ENCODE results near the gene LRRC10B. TPM values are rescaled to one million over a fixed set of nuclear protein-coding genes. Genes with fewer than 3 reads are reported as not detected.

The LRRC10B gene
- total and polyA plus RNA-seq, 2 experiments from 2014 or later, result 0.43 TPM; not detected in 1

- no peaks in the 10 kb centered on the region for H3K36me3 ChIP-seq (ENCODE audit: low read depth)
- H3K27ac ChIP-seq, result no peak overlapping the region
- H3K9ac ChIP-seq, result no peak overlapping the region
- H3K4me2 ChIP-seq (ENCODE audit: unreplicated experiment), result no peak overlapping the region
- H3K4me1 ChIP-seq (ENCODE audit: insufficient read depth), result peaks cover 4% of the 10 kb centered on the region
- H3K79me2 ChIP-seq (ENCODE audit: insufficient read depth), result no peaks in the 10 kb centered on the region
- in situ Hi-C loops (cut with MboI), result no loop called here
- H2AFZ ChIP-seq, result no peak overlapping the region
- H3K4me3 ChIP-seq, result no peak overlapping the region
- no peaks in the 10 kb centered on the region for H3K27me3 ChIP-seq (replicated peaks; ENCODE audit: insufficient read depth)
- H3F3A ChIP-seq (ENCODE audit: insufficient read depth), result no peaks in the 10 kb centered on the region
- 66 to 68% methylated on average over 8 of the region's 8 CpGs for WGBS, 2 experiments (ENCODE audit: low coverage in 1 of 2, low lambda C conversion rate in 2 of 2, missing lambda C conversion rate in 2 of 2)
- TF ChIP-seq EZH2 (IDR thresholded peaks at IDR 0.05; ENCODE audit: insufficient read depth, poor library complexity, severe bottlenecking) (no peak), EZH2phosphoT487 (IDR thresholded peaks at IDR 0.05; ENCODE audit: insufficient read depth, low read depth) (no peak)
- no peaks in the 10 kb centered on the region for H4K20me1 ChIP-seq (ENCODE audit: insufficient read depth)
- no peaks in the 10 kb centered on the region for H3K9me2 ChIP-seq (ENCODE audit: insufficient read depth)
- no peaks in the 10 kb centered on the region for H3K9me3 ChIP-seq (ENCODE audit: low read depth)
- DNase-seq, result no peak
Measured at GRCh38 chr11:61537326-61537725, 28.8 kb downstream of the LRRC10B start.

DNA sequence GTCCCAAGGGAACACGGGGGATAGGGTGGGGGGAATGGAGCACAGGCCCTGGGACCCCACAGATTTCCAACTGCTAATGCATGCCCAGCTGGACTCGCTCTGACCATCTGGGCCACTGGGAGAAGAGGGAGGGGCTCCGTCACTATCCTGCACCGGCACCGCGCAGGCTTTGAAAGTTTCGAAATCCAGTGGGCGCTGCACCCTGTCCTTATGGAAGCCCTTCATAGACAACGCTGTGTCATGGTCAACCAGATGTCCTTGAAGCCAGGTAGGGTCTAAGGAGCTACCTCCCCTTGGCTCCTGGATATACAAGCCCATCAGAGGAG lies 30.1 kb downstream of the LRRC10B start:
- Histone ChIP-seq H3K4me1 (ENCODE audit: insufficient read depth) (peaks cover 9% of the 10 kb centered on the region), H3K4me2 (ENCODE audit: unreplicated experiment) (no peak overlapping the region), H3K79me2 (ENCODE audit: insufficient read depth) (no peaks in the 10 kb centered on the region), H3K27me3 (replicated peaks; ENCODE audit: insufficient read depth) (no peaks in the 10 kb centered on the region), H2AFZ (no peak overlapping the region), H3K9me3 (ENCODE audit: low read depth) (no peaks in the 10 kb centered on the region), H3K9ac (no peak overlapping the region), H3F3A (ENCODE audit: insufficient read depth) (0 out of 2 replicates have a peak, but pooled peaks cover 4% of the 10 kb centered on the region), H3K36me3 (ENCODE audit: low read depth) (no peaks in the 10 kb centered on the region), H3K9me2 (ENCODE audit: insufficient read depth) (no peaks in the 10 kb centered on the region), H4K20me1 (ENCODE audit: insufficient read depth) (no peaks in the 10 kb centered on the region), H3K27ac (no peak overlapping the region), H3K4me3 (no peak overlapping the region)
- WGBS, 2 experiments (ENCODE audit: low coverage in 1 of 2, low lambda C conversion rate in 2 of 2, missing lambda C conversion rate in 2 of 2), result 90 to 92% methylated on average over 8 to 9 of the region's 9 CpGs
- no peak for TF ChIP-seq EZH2phosphoT487 (IDR thresholded peaks at IDR 0.05; ENCODE audit: insufficient read depth, low read depth)
- no peak for TF ChIP-seq EZH2 (IDR thresholded peaks at IDR 0.05; ENCODE audit: insufficient read depth, poor library complexity, severe bottlenecking)
- no peak for DNase-seq
- in situ Hi-C loops (cut with MboI), result no loop called here

DNA sequence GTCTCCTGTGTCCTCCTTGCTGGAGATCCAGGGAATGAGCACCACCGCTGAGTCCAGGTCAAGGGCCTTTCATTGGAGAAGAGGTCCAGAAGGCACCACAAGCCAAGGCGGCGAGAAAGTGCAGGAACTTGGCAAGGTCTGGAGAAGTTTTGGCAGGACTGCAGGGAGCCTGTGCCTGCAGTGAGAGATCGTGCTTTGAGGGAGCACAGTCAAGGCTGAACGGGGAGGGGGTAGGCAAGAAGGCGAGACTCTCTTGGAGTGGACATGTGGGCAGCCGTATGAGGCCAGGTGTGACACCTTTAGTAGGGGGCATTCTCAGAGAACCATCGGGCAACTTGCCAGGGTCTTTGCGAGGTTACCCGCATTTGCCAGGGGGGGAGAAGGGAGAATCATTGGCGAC lies 30.5 kb downstream of the LRRC10B start:
- Histone ChIP-seq H3K4me1 (ENCODE audit: insufficient read depth) (peaks cover 13% of the 10 kb centered on the region), H3K79me2 (ENCODE audit: insufficient read depth) (no peaks in the 10 kb centered on the region), H3K9me2 (ENCODE audit: insufficient read depth) (no peaks in the 10 kb centered on the region), H3F3A (ENCODE audit: insufficient read depth) (0 out of 2 replicates have a peak, but pooled peaks cover 7% of the 10 kb centered on the region), H3K27me3 (replicated peaks; ENCODE audit: insufficient read depth) (no peaks in the 10 kb centered on the region), H3K9me3 (ENCODE audit: low read depth) (no peaks in the 10 kb centered on the region), H3K9ac (no peak overlapping the region), H3K4me3 (no peak overlapping the region), H3K27ac (no peak overlapping the region), H3K36me3 (ENCODE audit: low read depth) (no peaks in the 10 kb centered on the region), H3K4me2 (ENCODE audit: unreplicated experiment) (no peak overlapping the region), H4K20me1 (ENCODE audit: insufficient read depth) (no peaks in the 10 kb centered on the region), H2AFZ (no peak overlapping the region)
- no peak for TF ChIP-seq EZH2phosphoT487 (IDR thresholded peaks at IDR 0.05; ENCODE audit: insufficient read depth, low read depth)
- TF ChIP-seq EZH2 (IDR thresholded peaks at IDR 0.05; ENCODE audit: insufficient read depth, poor library complexity, severe bottlenecking), result no peak
- 73 to 76% methylated on average over 11 of the region's 11 CpGs for WGBS, 2 experiments (ENCODE audit: low coverage in 1 of 2, low lambda C conversion rate in 2 of 2, missing lambda C conversion rate in 2 of 2)
- no peak for DNase-seq
- in situ Hi-C loops (cut with MboI), result no loop called here

DNA sequence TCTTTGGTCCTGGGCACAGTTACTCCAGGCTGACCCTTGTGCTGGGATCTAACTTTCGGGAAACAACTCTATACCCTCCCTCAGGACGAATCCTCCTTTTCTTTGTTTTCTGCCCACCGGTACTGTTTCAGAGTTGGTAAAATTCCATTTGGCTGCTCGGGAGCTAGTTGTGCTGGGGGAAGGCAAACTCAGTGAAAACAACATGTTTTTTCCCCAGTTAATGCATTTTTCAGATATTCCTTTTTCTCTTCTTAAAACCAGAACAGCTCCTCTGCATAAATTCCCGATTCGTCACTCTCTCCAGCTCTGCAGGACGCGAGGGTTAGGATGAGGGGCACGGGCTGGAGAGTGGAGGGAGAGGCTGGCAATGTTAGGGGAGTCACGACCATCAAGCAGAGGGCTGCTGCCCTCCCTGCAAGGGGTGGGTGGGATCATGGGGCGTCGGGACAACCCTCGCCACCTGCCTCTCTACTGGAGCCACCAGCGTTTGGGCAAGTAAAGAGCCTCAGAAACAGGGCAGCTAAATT lies 31.3 kb downstream of the LRRC10B start:
- no peaks in the 10 kb centered on the region for H3K9me2 ChIP-seq (ENCODE audit: insufficient read depth)

GRCh38 chr11:61540528-61540927 lies 32.0 kb downstream of the LRRC10B start:
- no peak for TF ChIP-seq EZH2phosphoT487 (IDR thresholded peaks at IDR 0.05; ENCODE audit: insufficient read depth, low read depth)
- TF ChIP-seq EZH2 (IDR thresholded peaks at IDR 0.05; ENCODE audit: insufficient read depth, poor library complexity, severe bottlenecking), result no peak
- Histone ChIP-seq H3K27ac (no peak overlapping the region), H3F3A (ENCODE audit: insufficient read depth) (peaks cover 16% of the 10 kb centered on the region; the same call in 1 of the 2 replicates), H3K9me2 (ENCODE audit: insufficient read depth) (no peaks in the 10 kb centered on the region), H3K79me2 (ENCODE audit: insufficient read depth) (no peaks in the 10 kb centered on the region), H2AFZ (no peak overlapping the region), H4K20me1 (ENCODE audit: insufficient read depth) (no peaks in the 10 kb centered on the region), H3K9me3 (ENCODE audit: low read depth) (no peaks in the 10 kb centered on the region), H3K36me3 (ENCODE audit: low read depth) (no peaks in the 10 kb centered on the region), H3K4me2 (ENCODE audit: unreplicated experiment) (no peak overlapping the region), H3K4me1 (ENCODE audit: insufficient read depth) (peaks cover 15% of the 10 kb centered on the region), H3K4me3 (no peak overlapping the region), H3K27me3 (replicated peaks; ENCODE audit: insufficient read depth) (no peaks in the 10 kb centered on the region), H3K9ac (no peak overlapping the region)
- DNase-seq, result no peak
- WGBS, 2 experiments (ENCODE audit: low coverage in 1 of 2, low lambda C conversion rate in 2 of 2, missing lambda C conversion rate in 2 of 2), result 52 to 53% methylated on average over 9 of the region's 9 CpGs
- in situ Hi-C loops (cut with MboI), result no loop called here

More for the DNA sequence above, 31.3 kb downstream of the LRRC10B start:
- no peak overlapping the region for H3K9ac ChIP-seq
- H2AFZ ChIP-seq, result no peak overlapping the region
- H3K27ac ChIP-seq, result no peak overlapping the region
- no peaks in the 10 kb centered on the region for H3K79me2 ChIP-seq (ENCODE audit: insufficient read depth)
- WGBS, 2 experiments (ENCODE audit: low coverage in 1 of 2, low lambda C conversion rate in 2 of 2, missing lambda C conversion rate in 2 of 2), result 62% methylated on average over 14 of the region's 14 CpGs
- H3K4me1 ChIP-seq (ENCODE audit: insufficient read depth), result peaks cover 15% of the 10 kb centered on the region
- H4K20me1 ChIP-seq (ENCODE audit: insufficient read depth), result no peaks in the 10 kb centered on the region
- H3K4me2 ChIP-seq (ENCODE audit: unreplicated experiment), result no peak overlapping the region
- in situ Hi-C loops (cut with MboI), result no loop called here
- H3K27me3 ChIP-seq (replicated peaks; ENCODE audit: insufficient read depth), result no peaks in the 10 kb centered on the region
- TF ChIP-seq EZH2 (IDR thresholded peaks at IDR 0.05; ENCODE audit: insufficient read depth, poor library complexity, severe bottlenecking) (no peak), EZH2phosphoT487 (IDR thresholded peaks at IDR 0.05; ENCODE audit: insufficient read depth, low read depth) (no peak)
- no peaks in the 10 kb centered on the region for H3K9me3 ChIP-seq (ENCODE audit: low read depth)
- H3K36me3 ChIP-seq (ENCODE audit: low read depth), result no peaks in the 10 kb centered on the region
- H3K4me3 ChIP-seq, result no peak overlapping the region
- DNase-seq, result no peak
- peaks cover 16% of the 10 kb centered on the region; the same call in 1 of the 2 replicates for H3F3A ChIP-seq (ENCODE audit: insufficient read depth)
